Endometrial microvascular endothelial cells (primary cell): ENCODE measurements around the gene CPNE6. TPM values are rescaled to one million over a fixed set of nuclear protein-coding genes. Genes with fewer than 3 reads are reported as not detected.

Experiments
- in situ Hi-C: cut with HindIII; loops from 2 replicates; pipeline ENCODE4 v1.10.0; 2017; ENCODE audit warnings: low sequenced_read_pairs, low pct_unique_long_range_greater_than_20kb; ENCODE audit errors: inconsistent ontology term
- total RNA-seq: library from RNA; depleted of rRNA; stranded (reverse); fragments of >200 nt; gene quantifications from one replicate; pipeline ENCODE4 v1.2.3, GENCODE V29; 2015; ENCODE audit errors: inconsistent ontology term

Gene CPNE6
- total RNA-seq, 1 donor from 2014 or later, result not detected

GRCh38 chr14:24053548-24054323 is 17.6 kb upstream of the CPNE6 start:
- in situ Hi-C loops, result no loop called here

- in situ Hi-C loops, result no loop called here
Observed at GRCh38 chr14:24054324-24054641, 17.1 kb upstream of the CPNE6 start.

- in situ Hi-C loops, result no loop called here
Observed at GRCh38 chr14:24054646-24055045, 16.7 kb upstream of the CPNE6 start.

GRCh38 chr14:24055971-24056799 is 15.2 kb upstream of the CPNE6 start:
- in situ Hi-C loops, result no loop called here

DNA sequence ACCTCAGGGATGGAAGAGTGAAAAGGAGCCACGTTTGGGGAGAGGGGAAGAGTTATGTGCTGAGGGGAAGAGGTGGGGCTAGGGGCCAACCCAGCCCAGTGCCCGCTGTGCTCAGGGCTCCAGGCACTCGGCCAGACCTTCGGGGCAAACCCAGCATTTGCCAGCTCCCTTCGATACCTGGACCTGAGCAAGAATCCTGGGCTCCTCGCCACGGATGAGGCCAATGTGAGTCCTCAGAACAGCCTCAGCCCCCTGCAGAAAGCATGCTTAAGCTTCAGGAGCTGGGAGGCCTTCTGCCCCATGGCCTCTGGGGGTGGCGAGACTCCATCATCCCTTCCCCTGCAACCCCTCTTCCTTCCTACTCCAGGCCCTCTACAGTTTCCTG is 14.6 kb upstream of the CPNE6 start:
- in situ Hi-C loops, result no loop called here

DNA sequence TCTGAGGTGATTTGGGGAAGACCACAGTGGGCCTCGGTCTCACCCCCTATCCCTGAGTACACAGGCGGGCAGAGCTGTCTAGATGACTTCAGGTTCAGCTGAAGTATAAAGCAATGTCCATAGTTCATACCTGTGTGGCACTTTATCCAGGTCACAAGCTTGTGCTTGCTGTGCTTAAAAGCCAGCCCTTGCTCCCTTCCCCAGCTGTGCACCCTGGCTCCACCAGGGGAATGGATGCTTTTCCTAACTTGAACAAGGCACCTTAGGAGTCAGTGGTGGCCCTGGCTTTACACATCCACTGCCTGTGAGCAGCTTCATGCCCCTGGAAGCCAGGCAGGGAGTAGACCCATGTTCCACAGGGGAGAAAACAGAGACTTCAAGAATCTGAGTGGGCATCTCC is 14.1 kb upstream of the CPNE6 start:
- in situ Hi-C loops, result no loop called here

DNA sequence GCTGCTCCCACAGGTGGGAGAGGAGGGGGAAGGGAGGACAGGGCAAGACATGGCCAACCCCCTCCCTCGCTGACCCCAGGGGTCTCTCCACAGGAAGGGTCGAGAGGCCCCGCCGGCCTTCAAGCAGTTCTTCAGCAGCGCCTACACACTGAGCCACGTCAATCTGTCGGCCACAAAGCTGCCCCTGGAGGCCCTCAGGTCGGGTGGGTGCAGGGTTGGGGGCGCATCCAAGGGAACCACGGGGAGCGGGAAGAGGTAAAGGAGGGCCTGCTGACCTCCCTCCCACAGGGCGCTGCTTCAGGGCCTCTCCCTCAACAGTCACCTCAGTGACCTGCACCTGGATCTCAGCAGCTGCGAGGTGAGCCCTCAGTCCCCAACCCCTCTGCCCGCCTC is 13.5 kb upstream of the CPNE6 start:
- in situ Hi-C loops, result no loop called here

DNA sequence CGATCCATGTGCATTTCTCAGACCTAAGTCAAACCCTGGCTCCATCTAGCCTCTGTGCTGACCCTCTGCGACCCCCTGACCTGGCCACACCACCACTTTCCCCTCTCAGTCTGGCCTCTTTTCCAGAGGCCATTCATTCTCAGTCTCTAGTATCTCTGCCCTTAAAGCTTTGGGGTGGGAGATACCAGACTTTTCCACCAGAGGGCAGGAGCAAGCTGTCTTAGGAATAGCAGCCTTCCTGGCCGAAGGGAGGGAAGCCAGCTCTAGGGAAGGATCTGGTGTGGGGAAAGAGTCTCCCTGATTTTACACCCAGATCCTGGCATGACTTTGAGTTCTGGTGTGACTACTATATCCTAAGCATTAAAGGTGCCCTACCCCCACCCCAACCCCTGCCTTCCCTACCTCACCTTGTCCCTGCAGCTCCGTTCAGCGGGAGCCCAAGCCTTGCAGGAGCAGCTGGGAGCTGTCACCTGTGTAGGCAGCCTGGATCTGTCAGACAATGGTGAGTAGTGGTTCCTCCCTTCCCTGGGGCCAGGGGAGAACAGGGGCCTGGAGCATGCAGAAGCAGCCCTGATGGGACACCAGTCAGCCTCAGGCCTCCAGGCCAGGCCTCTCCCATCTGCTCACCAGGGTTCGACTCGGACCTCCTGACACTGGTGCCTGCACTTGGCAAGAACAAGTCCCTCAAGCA is 13.0 kb upstream of the CPNE6 start:
- in situ Hi-C loops, result no loop called here

GRCh38 chr14:24058951-24059475 is 12.3 kb upstream of the CPNE6 start:
- in situ Hi-C loops, result no loop called here

DNA sequence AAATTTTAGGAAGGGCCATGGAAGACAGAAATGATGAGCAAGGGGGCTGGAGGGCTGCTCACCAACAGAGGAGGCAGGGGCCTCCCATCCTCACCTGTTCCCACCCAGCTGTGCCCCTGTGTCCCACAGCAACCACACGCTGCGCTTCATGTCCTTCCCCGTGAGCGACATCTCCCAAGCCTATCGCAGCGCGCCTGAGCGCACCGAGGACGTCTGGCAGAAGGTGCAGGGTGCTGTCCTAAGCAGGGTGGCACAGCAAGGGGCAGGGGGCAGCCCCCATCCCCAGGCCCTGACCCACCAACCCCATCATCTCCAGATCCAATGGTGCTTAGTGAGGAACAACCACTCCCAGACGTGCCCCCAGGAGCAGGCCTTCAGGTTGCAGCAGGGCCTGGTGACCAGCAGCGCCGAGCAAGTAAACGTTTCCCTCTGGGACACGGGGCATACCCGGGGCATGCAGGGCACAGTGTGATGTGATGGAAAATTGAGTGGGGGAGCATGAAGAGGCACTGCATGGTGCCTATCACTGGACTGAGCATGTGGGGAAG is 11.4 kb upstream of the CPNE6 start:
- in situ Hi-C loops, result no loop called here

GRCh38 chr14:24060443-24060842 is 10.9 kb upstream of the CPNE6 start:
- in situ Hi-C loops, result no loop called here

DNA sequence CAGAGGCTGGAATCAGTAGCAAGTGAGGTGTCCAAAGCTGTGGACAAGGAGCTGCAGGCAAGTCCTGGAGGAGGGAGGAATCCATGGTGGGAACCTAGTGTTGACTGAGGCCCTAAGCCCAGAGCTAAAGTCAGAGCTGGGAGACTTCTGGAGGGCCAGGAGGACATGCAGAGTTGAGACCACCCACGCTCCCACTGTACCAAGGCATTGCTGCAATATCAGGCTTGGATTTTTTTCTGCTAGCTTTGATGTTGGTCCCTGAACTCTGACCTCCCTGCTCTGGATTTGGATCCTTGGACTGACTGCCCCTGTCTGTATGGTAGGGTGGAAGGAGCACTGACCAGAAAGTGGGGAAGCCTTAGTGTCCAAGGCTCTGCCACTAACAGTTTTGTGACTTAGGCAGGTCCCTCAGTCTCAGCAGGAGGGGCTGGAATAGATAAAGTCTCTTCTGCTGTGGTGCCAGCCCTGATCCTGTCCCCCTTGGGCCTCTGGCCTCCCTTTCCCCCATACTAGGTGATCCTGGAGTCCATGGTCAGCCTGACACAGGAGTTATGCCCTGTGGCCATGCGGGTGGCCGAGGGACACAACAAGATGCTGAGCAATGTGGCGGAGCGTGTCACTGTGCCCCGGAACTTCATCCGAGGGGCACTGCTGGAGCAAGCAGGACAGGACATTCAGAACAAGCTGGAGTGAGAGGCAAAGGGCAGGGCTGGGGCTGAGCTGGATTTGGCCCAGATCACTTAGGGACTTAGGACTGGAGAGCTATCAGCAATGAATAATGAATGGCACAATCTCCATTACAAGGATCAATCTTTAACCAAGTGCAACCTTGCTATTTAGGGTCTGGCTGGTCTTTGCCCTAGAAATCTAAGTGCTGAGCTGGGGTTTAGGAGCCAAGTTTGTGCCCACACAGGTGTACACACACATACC is 10.1 kb upstream of the CPNE6 start:
- in situ Hi-C loops, result no loop called here

GRCh38 chr14:24062216-24062980 is 9.0 kb upstream of the CPNE6 start:
- in situ Hi-C loops, result no loop called here

DNA sequence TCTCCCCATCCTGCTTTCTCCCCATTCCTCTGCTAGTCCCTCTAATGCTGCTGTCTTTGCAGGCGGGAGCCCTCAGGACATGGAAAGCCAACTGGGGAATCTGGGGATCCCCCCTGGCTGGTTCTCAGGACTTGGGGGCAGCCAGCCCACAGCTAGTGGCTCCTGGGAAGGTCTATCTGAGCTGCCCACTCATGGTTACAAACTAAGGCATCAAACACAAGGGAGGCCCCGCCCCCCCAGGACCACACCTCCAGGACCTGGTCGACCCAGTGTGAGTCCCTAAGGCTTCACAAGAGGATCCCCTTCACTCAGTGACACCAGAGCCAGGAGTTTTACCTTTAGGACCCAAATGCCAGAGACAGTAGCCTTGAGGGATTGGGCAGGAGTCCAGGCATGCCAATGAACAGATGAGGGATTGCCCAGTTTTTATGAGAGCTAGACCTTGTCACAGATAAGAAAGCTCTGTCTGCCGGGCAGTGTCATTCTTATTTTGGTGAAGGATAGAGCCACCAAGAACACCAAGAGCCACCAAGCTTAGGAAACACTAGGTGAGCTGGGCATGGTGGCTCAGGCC is 8.0 kb upstream of the CPNE6 start:
- in situ Hi-C loops, result no loop called here

GRCh38 chr14:24064091-24064795 is 7.1 kb upstream of the CPNE6 start:
- in situ Hi-C loops, result no loop called here

- in situ Hi-C loops, result no loop called here
Observed at GRCh38 chr14:24064856-24065255, 6.5 kb upstream of the CPNE6 start.

DNA sequence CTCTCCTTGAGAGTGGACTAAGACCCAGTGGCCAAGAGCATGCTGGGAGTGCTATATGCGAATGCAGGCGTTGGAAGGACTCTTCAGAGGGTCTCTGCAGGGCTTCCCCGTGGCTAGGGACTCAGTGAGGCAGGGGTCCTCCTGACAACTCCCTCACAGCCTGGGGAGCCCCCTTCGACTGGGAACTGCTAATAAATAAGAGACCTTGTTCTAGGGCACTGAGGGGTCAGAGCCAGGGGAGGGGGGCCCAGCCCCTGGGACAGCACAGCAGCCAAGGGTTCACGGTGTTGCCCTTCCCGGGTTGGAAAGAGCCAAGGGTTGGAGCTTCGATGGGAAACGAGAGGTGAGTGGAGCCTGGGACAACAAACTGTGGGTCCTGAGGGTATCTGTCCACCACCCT is 6.0 kb upstream of the CPNE6 start:
- in situ Hi-C loops, result no loop called here
